GM12872 (cell line): ENCODE data around the gene SOCS1.

ENCODE experiments used
- TF ChIP-seq, protein P1 (sequence below): IDR thresholded peaks from 3 replicates; pipeline ENCODE4 v1.5.1; 2011; ENCODE audit warnings: low read depth, mild to moderate bottlenecking, low read length, moderate library complexity; ENCODE audit not compliant: insufficient read depth

SOCS1 gene

GRCh38 chr16:11233727-11234376 lies 22.2 kb downstream of the SOCS1 start:
- TF ChIP-seq, protein P1, sequence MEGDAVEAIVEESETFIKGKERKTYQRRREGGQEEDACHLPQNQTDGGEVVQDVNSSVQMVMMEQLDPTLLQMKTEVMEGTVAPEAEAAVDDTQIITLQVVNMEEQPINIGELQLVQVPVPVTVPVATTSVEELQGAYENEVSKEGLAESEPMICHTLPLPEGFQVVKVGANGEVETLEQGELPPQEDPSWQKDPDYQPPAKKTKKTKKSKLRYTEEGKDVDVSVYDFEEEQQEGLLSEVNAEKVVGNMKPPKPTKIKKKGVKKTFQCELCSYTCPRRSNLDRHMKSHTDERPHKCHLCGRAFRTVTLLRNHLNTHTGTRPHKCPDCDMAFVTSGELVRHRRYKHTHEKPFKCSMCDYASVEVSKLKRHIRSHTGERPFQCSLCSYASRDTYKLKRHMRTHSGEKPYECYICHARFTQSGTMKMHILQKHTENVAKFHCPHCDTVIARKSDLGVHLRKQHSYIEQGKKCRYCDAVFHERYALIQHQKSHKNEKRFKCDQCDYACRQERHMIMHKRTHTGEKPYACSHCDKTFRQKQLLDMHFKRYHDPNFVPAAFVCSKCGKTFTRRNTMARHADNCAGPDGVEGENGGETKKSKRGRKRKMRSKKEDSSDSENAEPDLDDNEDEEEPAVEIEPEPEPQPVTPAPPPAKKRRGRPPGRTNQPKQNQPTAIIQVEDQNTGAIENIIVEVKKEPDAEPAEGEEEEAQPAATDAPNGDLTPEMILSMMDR = no peak

GRCh38 chr16:11232852-11233726 lies 22.9 kb downstream of the SOCS1 start:
- TF ChIP-seq, protein P1 = 0 out of 3 replicates have a peak, but pooled peaks have one; percentile 3

DNA sequence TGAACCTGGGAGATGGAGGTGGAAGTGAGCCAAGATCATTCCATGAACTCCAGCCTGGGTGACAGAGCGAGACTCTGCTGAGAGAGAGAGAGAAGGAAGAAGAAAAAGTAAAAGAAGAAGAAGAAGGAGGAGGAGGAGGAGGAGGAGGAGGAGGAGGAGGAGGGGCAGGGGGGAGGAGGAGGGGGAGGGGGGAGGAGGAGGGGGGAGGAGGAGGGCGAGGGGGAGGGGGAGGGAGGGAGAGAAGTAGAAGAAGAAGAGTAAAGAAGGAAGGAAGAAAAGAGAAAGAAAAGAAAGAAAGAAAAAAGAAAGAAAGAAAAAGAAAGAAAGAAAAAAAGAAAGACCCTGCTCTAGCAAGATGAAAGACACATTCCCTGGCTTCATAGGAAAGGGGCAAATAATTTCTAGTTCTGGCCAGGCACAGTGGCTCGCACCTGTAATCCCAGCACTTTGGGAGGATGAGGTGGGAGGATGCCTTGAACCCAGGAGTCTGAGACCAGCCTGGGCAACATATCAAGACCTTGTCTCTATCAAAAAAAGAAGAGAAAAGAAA lies 23.6 kb downstream of the SOCS1 start:
- TF ChIP-seq, protein P1 = no peak

- TF ChIP-seq, protein P1 = no peak
These were observed 24.5 kb downstream of the SOCS1 start for GRCh38 chr16:11231367-11231970.

- TF ChIP-seq, protein P1 = no peak
These were observed 26.1 kb downstream of the SOCS1 start for GRCh38 chr16:11229906-11230305.

DNA sequence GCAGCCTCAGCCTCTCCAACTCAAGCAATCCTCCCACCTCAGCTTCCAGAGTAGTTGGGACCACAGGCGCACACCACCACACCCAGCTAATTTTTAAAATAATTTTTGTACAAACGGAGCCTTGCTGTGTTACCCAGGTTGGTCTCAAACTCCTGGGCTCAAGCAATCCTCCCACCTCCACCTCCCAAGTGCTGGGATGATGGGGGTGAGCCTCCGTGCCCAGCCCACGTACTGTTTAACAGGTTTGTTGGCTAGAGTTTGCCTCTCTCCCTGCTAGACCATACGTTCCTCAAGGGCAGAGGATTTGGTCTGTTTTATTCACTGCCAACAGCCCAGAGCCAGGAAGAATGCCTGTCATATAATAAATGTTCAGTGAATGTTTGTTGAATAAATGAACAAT lies 26.6 kb downstream of the SOCS1 start:
- TF ChIP-seq, protein P1 = no peak
